ENCODE data around the gene SPNS3.

Gene SPNS3, protein sequence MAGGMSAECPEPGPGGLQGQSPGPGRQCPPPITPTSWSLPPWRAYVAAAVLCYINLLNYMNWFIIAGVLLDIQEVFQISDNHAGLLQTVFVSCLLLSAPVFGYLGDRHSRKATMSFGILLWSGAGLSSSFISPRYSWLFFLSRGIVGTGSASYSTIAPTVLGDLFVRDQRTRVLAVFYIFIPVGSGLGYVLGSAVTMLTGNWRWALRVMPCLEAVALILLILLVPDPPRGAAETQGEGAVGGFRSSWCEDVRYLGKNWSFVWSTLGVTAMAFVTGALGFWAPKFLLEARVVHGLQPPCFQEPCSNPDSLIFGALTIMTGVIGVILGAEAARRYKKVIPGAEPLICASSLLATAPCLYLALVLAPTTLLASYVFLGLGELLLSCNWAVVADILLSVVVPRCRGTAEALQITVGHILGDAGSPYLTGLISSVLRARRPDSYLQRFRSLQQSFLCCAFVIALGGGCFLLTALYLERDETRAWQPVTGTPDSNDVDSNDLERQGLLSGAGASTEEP

DNA sequence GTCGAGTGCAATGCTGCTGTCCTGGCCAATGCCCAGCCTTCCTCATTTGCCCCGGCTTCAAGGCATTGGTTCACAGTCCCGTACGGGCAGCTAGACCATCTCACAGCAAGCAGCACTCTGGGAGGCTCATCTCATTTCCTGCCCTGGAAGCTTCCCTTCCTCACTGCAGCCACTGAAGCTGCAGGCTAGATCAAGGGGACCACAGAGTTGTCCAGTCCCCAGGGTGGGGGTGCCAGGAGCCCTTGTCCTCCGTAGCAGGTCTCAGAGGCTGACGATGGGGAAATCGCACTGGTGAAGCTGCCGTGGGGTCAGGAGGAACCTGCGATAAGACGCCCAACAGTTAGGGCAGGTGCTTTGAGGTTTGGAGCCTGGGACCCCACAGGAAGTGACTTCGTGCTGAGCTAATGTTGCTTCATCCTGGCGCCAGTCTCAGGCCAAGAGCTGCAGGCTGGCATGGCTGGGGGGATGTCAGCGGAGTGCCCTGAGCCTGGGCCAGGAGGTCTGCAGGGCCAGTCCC, at the start of gene SPNS3:
TSS of gene SPNS3 (plus strand) at position 426 of the 517 bp plus-strand sequence. CDS start at position 454, 28 bp downstream.
- DNase-seq (ENCODE audit: low read depth), result no peak

DNA sequence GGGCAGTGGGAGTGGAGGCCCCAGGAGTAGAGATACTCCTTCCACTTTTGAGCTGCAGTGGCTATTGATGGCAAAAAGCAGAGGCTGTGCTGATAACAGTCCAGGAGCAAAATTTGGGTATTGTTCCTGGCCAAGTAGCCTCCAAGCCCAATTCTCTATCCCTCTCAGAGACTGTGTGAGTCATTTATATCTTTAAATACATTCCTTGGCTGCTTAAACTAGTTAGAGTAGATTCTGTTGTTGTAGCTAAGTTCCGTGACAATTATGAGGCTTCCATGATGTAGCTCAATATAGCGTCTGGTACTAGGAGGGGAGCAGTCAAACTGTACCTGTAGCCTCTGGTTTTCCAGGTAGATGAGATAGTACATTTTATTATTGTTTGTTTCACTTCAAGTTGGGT, 47.3 kb upstream of the SPNS3 start:
- no peak for DNase-seq (ENCODE audit: low read depth)

DNA sequence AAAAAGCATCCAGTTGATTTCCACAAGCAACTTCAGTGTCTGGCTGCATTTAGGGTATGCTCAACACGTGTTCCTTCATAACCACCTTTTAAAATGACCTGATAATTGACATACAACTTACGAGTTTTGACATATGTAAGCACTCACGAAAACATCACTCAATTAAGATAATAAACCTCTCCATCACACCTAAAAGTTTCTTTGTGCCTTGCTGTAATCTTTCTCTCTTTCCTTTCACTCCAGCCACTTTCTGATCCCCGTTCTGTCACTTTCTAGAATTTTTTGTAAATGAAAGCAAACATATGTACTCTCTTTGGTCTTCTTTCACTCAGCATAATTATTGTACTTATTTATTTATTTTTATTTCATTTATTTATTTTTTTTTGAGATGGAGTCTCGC, 46.6 kb upstream of the SPNS3 start:
- DNase-seq (ENCODE audit: low read depth), result no peak

DNA sequence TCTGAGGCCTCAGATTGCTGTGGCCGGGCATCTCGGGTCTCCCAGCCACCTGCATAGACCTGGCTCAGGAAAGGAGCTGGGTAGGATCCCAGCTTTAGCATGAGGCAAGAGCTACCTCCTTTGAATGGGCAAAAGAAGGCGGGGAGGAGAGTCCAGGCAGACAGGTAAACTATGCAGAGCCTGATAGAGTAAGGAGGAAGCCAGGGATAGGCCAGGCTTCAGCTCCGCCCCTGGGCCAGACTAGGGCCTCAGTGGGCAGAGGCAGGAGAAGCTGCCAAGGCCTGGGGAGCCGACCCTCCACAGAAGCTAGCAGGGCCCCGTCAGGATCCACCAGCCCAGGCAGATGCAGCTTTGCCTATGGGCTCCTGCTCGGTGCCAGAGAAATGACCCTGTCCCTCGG, 44.7 kb upstream of the SPNS3 start:
- no peak for DNase-seq (ENCODE audit: low read depth)

DNA sequence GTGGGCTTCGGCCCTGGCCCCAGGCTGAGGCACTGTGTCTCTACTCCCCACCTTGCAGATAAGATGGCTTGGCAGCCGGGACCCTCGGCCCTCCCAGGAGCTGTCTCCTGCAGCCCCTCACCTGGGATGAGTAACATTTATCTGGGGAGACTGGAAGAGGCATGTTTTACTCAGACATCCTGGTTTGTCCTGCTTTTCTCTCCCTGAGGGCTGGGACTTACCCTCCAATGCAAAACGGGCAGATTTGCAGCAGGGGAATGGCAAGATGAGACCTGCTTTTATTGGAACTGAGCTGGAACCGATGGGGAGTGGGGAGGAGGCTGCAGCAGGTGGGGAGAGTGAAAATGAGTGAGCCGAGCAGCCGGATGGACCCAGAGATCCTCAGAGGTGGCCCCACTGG, 39.9 kb upstream of the SPNS3 start:
- DNase-seq (ENCODE audit: low read depth), result no peak

DNA sequence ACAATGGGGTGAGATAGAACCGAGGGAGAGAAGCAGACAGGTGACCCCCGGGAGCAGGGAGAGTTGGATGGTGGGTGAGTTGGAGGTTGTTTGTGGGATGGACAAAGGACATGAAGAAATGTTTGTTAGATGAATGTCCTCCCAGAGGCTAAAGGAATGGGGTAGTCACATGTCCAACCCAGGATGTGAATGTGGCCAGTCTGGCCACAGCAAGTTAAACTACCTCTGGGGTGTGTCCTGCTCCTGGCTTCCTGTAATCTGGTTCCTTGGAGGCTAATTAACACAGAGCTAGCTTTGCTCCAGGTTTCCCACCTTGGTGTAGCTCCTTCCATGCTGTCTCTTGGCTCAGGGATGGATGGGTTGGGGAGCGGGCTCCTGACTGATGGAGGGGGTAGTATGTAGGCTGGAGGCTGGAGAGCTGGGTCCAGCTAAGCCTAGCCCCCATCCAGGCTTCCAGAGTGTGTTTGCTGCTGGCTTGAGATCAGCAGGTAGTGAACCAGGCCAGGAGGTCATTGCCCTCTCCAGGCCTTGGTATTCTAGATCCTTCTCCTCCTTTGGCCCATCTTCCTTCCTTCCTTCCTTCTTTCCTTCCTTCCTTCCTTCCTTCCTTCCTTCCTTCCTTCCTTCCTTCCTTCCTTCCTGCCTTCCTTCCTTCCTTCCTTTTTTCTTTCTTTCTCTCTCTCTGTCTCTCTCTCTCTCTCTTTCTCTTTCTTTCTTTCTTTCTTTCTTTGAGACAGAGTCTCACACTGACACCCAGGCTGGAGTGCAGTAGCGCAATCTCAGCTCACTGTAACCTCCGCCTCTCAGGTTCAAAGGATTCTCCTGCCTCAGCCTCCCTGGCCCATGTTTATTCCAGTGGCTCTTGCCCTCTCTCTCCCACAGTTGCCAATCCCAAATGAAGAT, 39.3 kb upstream of the SPNS3 start:
- no peak for DNase-seq (ENCODE audit: low read depth)

DNA sequence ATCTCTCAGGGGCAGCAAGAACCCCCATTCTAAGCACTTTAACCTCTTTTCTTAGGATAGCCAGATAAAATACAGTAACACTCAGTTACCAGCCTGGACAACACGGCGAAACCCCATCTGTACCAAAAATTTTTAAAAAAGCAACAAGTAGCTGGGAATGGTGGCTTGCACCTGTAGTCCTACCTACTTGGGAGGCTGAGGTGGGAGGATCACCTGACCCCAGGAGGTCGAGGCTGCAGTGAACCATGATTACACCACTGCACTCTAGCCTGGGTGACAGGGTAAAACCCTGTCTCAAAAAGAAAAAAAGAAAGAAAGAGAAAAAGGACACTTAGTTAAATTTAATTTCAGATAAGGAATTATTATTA, 38.6 kb upstream of the SPNS3 start:
- DNase-seq (ENCODE audit: low read depth), result no peak

DNA sequence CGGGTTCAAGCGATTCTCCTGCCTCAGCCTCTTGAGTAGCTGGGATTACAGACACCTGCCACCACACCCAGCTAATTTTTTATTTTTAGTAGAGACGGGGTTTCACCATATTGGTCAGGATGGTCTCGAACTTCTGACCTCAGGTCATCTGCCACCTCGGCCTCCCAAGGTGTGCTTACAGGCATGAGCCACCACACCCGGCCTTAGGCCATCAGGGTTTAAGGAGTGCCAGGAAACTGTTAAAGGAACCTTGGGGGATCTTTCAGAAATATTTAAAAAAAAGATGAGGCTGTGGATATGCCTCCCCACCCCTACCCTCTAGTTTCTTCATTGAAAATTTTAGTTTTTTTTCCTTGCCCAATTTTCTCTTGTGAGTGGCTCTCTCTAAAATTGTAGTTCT, 35.9 kb upstream of the SPNS3 start:
- no peak for DNase-seq (ENCODE audit: low read depth)

DNA sequence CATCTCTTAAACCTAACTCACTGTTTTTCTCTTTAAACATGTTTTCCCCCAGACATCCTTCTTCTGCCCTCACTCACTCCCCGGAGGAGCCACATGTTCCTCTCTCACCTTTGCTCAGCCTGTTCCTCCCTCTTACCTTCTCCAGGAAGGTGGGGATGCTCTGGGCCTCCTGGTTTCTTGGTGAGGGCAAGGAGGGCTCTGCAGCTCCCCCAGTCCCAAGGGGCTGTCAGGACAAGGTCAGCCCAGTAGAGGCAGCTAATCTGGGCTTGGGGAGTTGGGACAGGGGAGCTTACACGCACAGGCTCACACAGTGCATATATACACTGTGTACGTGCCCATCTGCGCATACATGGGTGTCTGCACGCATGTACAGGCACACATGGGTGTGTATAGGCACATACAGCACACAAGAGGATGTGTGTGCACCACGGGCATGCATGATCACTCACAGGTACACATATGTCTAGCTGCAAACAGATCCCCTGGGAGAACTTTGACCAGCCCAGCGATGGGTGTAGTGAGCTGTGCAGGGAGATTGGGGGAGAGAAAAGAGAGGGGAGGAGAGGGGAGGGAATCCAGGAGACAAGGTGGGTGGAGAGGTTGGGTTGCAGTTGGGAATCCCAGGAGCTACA, 28.6 kb upstream of the SPNS3 start:
- no peak for DNase-seq (ENCODE audit: low read depth)

DNA sequence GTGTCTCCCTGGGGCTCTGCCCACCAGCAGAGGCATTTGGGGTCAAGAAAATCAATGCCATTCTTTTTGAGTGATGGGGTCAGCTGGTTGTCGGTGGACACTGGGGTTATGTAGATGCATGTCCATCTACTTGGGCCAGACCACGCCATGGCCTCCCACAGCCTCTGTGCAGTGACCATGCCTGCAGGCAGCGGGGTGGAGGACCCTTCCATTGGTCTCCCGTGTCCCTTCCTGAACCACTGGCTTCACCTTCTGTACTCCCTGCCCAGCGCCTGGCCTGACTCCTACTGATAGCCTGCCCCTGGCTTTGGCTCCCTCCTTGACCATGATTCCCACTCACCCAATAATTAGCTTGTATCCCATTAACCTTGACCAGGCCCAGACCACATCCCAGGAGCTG, 28.0 kb upstream of the SPNS3 start:
- DNase-seq (ENCODE audit: low read depth), result no peak

DNA sequence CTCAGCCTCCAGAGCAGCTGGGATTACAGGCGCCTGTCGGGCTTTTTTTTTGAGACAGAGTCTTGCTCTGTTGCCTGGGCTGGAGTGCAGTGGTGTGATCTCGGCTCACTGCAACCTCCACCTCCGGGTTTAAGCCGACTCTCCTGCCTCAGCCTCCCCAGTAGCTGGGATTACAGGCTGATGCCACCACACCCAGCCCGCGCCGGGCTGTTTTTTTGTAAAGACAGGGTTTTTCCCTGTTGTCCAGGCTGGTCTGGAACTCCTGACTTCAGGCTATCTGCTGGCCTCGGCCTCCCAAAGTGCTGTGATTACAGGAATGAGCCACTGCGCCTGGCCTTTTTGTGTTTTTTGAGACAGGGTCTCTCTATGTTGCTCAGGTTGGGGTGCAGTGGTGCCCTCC, 27.4 kb upstream of the SPNS3 start:
- no peak for DNase-seq (ENCODE audit: low read depth)

DNA sequence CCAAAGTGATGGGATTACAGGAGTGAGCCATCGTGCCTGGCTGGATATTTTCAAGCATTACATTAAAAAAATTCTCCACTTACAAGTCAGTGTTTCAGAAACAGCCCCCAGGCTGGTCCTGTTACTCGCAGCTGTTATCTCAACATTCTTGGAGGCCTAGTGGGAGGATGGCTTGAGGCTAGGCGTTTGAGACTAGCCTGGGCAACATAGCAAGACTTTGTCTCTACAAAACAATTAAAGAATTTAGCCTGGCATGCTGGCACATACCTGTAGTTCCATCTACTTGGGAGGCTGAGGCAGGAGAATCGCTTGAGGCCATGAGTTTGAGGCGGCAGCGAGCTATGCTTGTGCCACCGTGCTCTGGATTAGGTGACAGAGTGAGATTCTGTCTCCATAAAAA, 26.5 kb upstream of the SPNS3 start:
- no peak for DNase-seq (ENCODE audit: low read depth)

DNA sequence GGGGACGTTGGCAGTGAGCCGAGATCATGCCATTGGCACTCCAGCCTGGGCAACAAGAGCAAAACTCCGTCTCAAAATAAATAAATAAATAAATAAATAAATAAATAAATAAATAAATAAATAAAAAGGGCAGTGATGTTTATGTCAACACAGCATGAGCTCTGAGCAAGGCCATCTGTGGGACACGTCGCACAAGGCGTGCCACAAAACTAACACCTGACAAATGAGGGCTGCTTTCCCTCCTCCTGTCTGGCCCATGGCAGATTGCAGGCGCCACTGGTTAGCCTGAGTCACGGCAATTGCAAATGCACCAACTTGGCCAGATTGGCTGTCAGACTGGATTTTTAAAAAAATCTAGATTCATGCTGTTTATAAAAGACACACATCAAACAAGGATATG, 25.9 kb upstream of the SPNS3 start:
- DNase-seq (ENCODE audit: low read depth), result no peak

DNA sequence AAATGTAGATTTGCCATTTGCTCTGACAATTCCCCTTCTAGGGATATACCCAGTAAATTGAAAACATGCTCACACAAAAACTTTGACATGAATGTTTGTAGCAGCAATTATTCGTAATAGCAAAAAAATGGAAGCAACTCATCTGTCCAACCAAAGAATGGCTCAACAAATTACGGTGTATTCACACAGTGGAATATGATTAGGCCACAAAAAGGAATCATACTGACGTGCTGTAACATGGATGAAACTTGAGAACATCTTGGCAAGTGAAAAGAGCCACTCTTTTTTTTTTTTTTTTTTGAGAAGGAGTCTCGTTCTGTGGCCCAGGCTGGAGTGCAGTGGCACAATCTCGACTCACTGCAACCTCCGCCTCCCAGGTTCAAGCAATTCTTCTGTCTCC, 24.1 kb upstream of the SPNS3 start:
- no peak for DNase-seq (ENCODE audit: low read depth)

DNA sequence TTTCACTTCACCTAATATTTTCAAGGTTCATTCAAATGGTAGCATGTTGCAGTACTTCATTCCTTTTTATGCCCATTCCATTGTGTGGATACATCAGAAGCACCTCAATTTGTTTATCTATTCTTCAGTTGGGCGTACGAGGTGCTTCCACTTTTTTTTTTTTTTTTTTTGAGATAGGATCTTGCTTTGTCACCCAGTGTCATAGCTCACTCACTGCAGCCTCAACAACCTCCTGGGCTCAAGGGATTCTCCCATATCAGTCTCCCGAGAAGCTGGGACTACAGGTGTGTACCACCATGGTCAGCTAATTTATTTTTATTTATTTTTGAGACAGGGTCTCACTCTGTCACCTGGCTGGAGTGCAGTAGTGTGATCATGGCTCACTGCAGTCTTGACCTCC, 22.5 kb upstream of the SPNS3 start:
- no peak for DNase-seq (ENCODE audit: low read depth)

DNA sequence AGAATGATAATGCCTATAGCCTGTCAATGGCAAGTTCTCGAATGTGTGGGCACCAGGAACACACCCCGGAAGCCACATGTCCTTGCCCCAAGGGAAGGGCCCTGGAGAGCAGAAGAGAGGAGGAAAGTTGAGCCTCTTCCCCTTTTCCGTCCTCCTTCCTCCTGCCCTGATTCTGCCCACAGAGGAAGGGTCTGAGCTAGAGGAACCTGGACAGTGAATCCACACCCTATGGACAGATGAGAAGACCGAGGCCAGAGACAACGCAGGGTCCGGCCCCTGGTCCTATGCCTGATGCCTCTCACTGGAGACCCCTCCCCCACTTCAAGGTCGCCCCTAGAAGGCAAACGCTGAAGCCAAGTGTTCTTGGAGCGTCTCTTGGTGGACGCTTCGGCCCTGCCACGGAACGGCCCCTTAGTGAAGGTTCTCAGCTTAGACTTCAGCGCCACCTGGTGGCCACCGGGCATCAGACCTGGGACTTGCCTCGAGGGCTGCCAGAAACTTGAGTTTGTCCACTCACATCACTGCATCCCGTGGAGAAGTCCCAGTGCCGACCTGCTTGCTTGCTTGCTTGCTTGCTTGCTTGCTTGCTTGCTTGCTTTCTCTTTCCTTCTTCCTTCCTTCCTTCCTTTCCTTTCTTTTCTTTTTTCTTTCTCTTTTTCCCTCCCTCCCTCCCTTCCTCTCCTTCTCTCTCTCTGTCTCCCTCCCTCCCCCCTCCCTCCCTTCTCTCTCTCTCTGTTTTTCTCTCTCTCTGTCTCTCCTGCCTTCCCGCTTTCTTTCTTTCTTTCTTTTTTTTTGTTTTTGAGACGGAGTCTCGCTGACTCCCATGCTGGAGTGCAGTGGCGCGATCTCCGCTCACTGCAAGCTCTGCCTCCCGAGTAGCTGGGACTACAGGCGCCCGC, 20.6 kb upstream of the SPNS3 start:
- peak; percentile 90 for DNase-seq (ENCODE audit: low read depth)

DNA sequence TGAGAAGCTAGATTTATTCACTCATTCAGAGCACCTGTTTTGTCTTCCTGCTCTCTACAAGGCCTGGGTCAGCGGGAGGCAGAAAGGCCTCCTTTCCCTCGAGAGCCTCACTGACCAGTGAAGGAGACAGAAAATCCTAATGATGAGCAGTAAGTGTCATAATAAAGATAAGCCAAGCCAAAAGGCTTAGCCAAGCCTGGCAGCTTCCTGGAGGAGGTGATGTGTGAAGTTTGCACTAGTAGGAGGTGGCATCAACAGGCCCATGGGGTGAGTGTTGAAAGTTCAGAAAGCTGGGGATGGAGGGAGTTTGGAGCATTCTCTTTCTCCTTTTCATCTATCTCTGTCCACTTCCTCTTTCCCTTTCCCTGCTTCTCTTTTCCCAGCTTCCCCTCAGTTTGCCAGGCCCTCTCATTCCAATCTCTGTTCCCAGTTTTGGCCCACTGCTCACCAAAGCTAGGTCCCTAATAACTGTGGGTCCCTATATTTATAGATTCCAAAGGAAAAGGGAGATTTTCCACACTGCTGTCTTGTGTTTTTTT, 16.5 kb upstream of the SPNS3 start:
- no peak for DNase-seq (ENCODE audit: low read depth)

DNA sequence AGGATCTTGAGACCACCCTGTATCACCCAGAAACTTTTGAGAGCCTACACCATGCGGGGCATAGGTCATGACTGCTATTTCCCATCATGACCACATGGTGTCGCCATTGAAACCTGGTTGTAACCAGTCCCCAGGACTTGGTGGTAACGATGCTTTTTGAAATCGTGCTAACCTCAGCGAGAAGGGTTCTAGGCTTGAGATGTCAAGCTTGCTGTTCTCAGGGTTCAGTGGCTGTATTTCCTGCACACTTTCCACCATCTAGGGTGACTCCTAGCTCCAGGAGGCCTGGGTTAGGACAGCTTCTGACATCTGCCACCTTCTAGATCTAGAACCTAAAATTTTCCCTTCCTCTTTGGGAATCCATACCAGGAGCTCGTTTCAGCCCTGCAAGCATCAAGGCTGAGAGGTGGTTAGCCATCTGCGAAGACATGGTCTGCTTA, 13.0 kb upstream of the SPNS3 start:
- peak; percentile 47 for DNase-seq (ENCODE audit: low read depth)

DNA sequence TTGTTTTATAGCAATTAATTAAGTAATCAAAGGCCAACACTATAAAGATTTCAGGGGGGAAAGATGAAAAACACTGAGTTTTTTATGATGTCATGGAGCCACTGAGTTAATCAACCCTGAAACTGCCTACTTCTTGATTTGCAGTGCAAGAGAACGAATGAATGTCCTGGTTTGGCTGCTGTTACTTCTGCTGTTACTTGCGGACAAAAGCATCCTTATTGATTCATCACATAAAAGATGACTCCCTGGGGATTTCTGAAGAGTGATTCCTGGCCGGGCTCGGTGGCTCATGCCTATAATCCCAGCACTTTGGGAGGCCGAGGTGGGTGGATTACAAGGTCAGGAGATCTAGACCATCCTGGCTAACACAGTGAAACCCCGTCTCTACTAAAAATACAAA, 10.9 kb upstream of the SPNS3 start:
- no peak for DNase-seq (ENCODE audit: low read depth)

DNA sequence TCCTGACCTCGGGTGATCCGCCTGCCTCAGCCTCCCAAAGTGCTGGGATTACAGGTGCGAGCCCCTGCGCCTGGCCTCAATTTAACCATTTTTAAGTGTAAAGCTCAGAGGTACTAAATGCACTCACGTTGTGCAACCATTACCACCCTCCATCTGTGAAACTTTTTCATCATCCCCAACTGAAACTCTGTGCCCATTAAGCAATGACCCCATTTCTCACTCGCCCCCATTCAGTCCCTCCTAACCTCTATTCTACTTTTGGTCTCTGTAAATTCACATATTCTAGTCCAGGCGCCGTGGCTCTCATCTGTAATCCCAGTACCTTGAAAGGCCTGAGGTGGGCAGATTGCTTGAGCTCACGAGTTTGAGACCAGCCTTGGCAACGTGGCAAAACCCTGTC, 8.3 kb upstream of the SPNS3 start:
- DNase-seq (ENCODE audit: low read depth), result no peak

All from stimulated activated CD8-positive, alpha-beta memory T cell treated with anti-CD3 and anti-CD28 coated beads, Interleukin-12 subunit alpha, Interleukin-12 subunit beta, amount 100 ng/mL, for 1 hour (primary cell).